HG03442 (cell line): ENCODE results near the gene WDR93.

ENCODE experiments used
- ATAC-seq: cut with Tn5 transposase; IDR thresholded peaks from one replicate; pipeline ENCODE4 v1.9.1; 2021; ENCODE audit warnings: mild to moderate bottlenecking, moderate library complexity; ENCODE audit not compliant: unreplicated experiment

The WDR93 gene

GRCh38 chr15:89662893-89663626 is 27.6 kb upstream of the WDR93 start:
- ATAC-seq: no peak

GRCh38 chr15:89664441-89665350 is 25.9 kb upstream of the WDR93 start:
- no peak for ATAC-seq

- no peak for ATAC-seq
These were observed 25.0 kb upstream of the WDR93 start for GRCh38 chr15:89665449-89666181.

GRCh38 chr15:89666184-89666857 is 24.3 kb upstream of the WDR93 start:
- no peak for ATAC-seq

- ATAC-seq: no peak
These were observed 23.5 kb upstream of the WDR93 start for GRCh38 chr15:89666858-89667705.

- ATAC-seq: no peak
These were observed 23.0 kb upstream of the WDR93 start for GRCh38 chr15:89667706-89667960.

- no peak for ATAC-seq
These were observed 22.4 kb upstream of the WDR93 start for GRCh38 chr15:89668171-89668570.

- ATAC-seq: no peak
These were observed 21.2 kb upstream of the WDR93 start for GRCh38 chr15:89669309-89669865.

GRCh38 chr15:89669941-89670340 is 20.7 kb upstream of the WDR93 start:
- ATAC-seq: no peak

- no peak for ATAC-seq
These were observed 19.5 kb upstream of the WDR93 start for GRCh38 chr15:89670971-89671560.

- ATAC-seq: no peak
These were observed 18.9 kb upstream of the WDR93 start for GRCh38 chr15:89671687-89672086.

- ATAC-seq: no peak
These were observed 18.1 kb upstream of the WDR93 start for GRCh38 chr15:89672221-89673164.

- ATAC-seq: no peak
These were observed 17.5 kb upstream of the WDR93 start for GRCh38 chr15:89673165-89673512.

GRCh38 chr15:89674526-89674925 is 16.1 kb upstream of the WDR93 start:
- no peak for ATAC-seq

- no peak for ATAC-seq
These were observed 15.0 kb upstream of the WDR93 start for GRCh38 chr15:89675606-89676005.

GRCh38 chr15:89677381-89677780 is 13.2 kb upstream of the WDR93 start:
- no peak for ATAC-seq

- ATAC-seq: no peak
These were observed 11.4 kb upstream of the WDR93 start, which contains the start of gene PLIN1 for GRCh38 chr15:89679212-89679611. PLIN1 (minus strand) TSS chr15:89679367; CDS start chr15:89677489, 1,878 bp downstream.

- no peak for ATAC-seq
These were observed 10.2 kb upstream of the WDR93 start for GRCh38 chr15:89680282-89680873.
